Measurements from ENCODE around the gene ETS1. TPM values are rescaled to one million over a fixed set of nuclear protein-coding genes. Genes with fewer than 3 reads are reported as not detected.

Gene ETS1
- total RNA-seq, 6 experiments from 2014 or later: 14.2 to 37.2 (median 23.3) TPM

GRCh38 chr11:128480665-128481064, 106.7 kb downstream of the ETS1 start:
- Histone ChIP-seq H3K4me3 (no peak overlapping the region), H3K4me1 (peaks cover 0 to 20% (median 0%) of the 10 kb centered on the region in 4 donors), H3K9me3 (no peaks in the 10 kb centered on the region), H3K27ac (peak overlapping the region in 2 of 3 donors; percentile 24 to 47), H3K36me3 (peaks cover 4 to 12% (median 5%) of the 10 kb centered on the region in 4 donors), H3K27me3 (no peaks in the 10 kb centered on the region)
- DNase-seq (no peak), ATAC-seq (no peak)
- WGBS (ENCODE audit: insufficient coverage, low coverage, low lambda C conversion rate, missing lambda C conversion rate): 67% methylated on average over 4 of the region's 4 CpGs
- TF ChIP-seq POLR2A (IDR thresholded peaks at IDR 0.05): no peak
- TF ChIP-seq, protein P1, sequence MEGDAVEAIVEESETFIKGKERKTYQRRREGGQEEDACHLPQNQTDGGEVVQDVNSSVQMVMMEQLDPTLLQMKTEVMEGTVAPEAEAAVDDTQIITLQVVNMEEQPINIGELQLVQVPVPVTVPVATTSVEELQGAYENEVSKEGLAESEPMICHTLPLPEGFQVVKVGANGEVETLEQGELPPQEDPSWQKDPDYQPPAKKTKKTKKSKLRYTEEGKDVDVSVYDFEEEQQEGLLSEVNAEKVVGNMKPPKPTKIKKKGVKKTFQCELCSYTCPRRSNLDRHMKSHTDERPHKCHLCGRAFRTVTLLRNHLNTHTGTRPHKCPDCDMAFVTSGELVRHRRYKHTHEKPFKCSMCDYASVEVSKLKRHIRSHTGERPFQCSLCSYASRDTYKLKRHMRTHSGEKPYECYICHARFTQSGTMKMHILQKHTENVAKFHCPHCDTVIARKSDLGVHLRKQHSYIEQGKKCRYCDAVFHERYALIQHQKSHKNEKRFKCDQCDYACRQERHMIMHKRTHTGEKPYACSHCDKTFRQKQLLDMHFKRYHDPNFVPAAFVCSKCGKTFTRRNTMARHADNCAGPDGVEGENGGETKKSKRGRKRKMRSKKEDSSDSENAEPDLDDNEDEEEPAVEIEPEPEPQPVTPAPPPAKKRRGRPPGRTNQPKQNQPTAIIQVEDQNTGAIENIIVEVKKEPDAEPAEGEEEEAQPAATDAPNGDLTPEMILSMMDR (IDR thresholded peaks at IDR 0.05): no peak
- intact Hi-C loops (cut with DNase I): loop anchor here in 1 of 2 donors (10.0 kb wide), 1 partner anchor 154 kb away; no protein-coding TSS in a partner anchor

GRCh38 chr11:128480066-128480465, 107.3 kb downstream of the ETS1 start:
- Histone ChIP-seq H3K27ac (peak overlapping the region in 1 of 3 donors; percentile 6), H3K27me3 (no peaks in the 10 kb centered on the region), H3K36me3 (peaks cover 4 to 12% (median 5%) of the 10 kb centered on the region in 4 donors), H3K4me3 (no peak overlapping the region), H3K9me3 (no peaks in the 10 kb centered on the region), H3K4me1 (peaks cover 0 to 20% (median 0%) of the 10 kb centered on the region in 4 donors)
- intact Hi-C loops (cut with DNase I): loop anchor here in 1 of 2 donors (10.0 kb wide), 1 partner anchor 155 kb away; no protein-coding TSS in a partner anchor
- ATAC-seq (no peak), DNase-seq (no peak)
- TF ChIP-seq, protein P1 (IDR thresholded peaks at IDR 0.05): no peak
- no peak for TF ChIP-seq POLR2A (IDR thresholded peaks at IDR 0.05)
- WGBS (ENCODE audit: insufficient coverage, low coverage, low lambda C conversion rate, missing lambda C conversion rate): 68% methylated on average over 9 of the region's 14 CpGs

- no peak for DNase-seq
- no peak for TF ChIP-seq POLR2A (IDR thresholded peaks at IDR 0.05)
- TF ChIP-seq, protein P1 (IDR thresholded peaks at IDR 0.05): no peak
- Histone ChIP-seq H3K4me1 (peaks cover 0 to 20% (median 0%) of the 10 kb centered on the region in 4 donors), H3K27ac (peak overlapping the region in 1 of 3 donors; percentile 0), H3K36me3 (peaks cover 4 to 12% (median 5%) of the 10 kb centered on the region in 4 donors), H3K4me3 (no peak overlapping the region), H3K27me3 (no peaks in the 10 kb centered on the region), H3K9me3 (no peaks in the 10 kb centered on the region)
- ATAC-seq: no peak
- intact Hi-C loops (cut with DNase I): no loop called here
These were observed 108.2 kb downstream of the ETS1 start for GRCh38 chr11:128479144-128479543.

GRCh38 chr11:128478305-128478704, 109.1 kb downstream of the ETS1 start:
- peaks cover 4 to 12% (median 5%) of the 10 kb centered on the region in 4 donors for H3K36me3 ChIP-seq
- intact Hi-C loops (cut with DNase I): no loop called here

More at GRCh38 chr11:128478305-128478704, 109.1 kb downstream of the ETS1 start:
- Histone ChIP-seq H3K4me1 (peaks cover 0 to 22% (median 0%) of the 10 kb centered on the region in 4 donors), H3K9me3 (no peaks in the 10 kb centered on the region), H3K4me3 (no peak overlapping the region), H3K27ac (no peak overlapping the region), H3K27me3 (no peaks in the 10 kb centered on the region)
- ATAC-seq (no peak), DNase-seq (no peak)
- TF ChIP-seq, protein P1 (IDR thresholded peaks at IDR 0.05): no peak
- no peak for TF ChIP-seq POLR2A (IDR thresholded peaks at IDR 0.05)
